Stomach (tissue), 9 donors: ENCODE results near the gene CDK5. TPM values are rescaled to one million over a fixed set of nuclear protein-coding genes. Genes with fewer than 3 reads are reported as not detected.
"Not testable (repeated sequence)": the region's sequence is repeated elsewhere in the genome, so short reads cannot be mapped to it uniquely, and the experiment has no call there.

ENCODE experiments used
- DNase-seq, 2 donors: peaks; one replicate each; pipeline versions ENCODE4 v3.0.0 to v3.0.0-alpha.2; 2013 to 2019
- H3K27ac ChIP-seq, 5 donors: fragments of 200-600 bp in 4 of 5; sonication (generic) in 4 of 5; one replicate each; pipeline ENCODE4 v1.5.1; 2013 to 2019; ENCODE audit warnings: mild to moderate bottlenecking in 1 of 5, moderate library complexity in 1 of 5
- H3K27me3 ChIP-seq, 3 donors: fragments of 200-600 bp; sonication (generic); one replicate each; pipeline ENCODE4 v1.5.1; 2017 to 2019; ENCODE audit warnings: mixed run types in 1 of 3
- H3K36me3 ChIP-seq, 4 donors: fragments of 200-600 bp; sonication (generic); 1 replicate in 3 of 4; 2 replicates in 1 of 4; pipeline ENCODE4 v1.5.1; 2016 to 2019
- H3K4me1 ChIP-seq, 4 donors: fragments of 200-600 bp; sonication (generic); one replicate each; pipeline ENCODE4 v1.5.1; 2016 to 2019
- H3K4me3 ChIP-seq, 4 donors: fragments of 200-600 bp; sonication (generic) in 3 of 4; one replicate each; pipeline ENCODE4 v1.5.1; 2016 to 2019; ENCODE audit warnings: mild to moderate bottlenecking in 1 of 4
- H3K9me3 ChIP-seq, 4 donors: fragments of 200-600 bp; sonication (generic); one replicate each; pipeline ENCODE4 v1.5.1; 2016 to 2019
- EP300 ChIP-seq: sonication (generic); formaldehyde crosslinking; IDR thresholded peaks from one replicate; pipeline ENCODE4 v1.6.1; 2017; ENCODE audit warnings: antibody characterized with exemption
- POLR2A ChIP-seq, 4 donors: fragments of 450-650 bp; IDR thresholded peaks; one replicate each; pipeline ENCODE4 v1.6.1; 2016; ENCODE audit warnings: antibody characterized with exemption in 4 of 4, control low read depth in 2 of 4, mild to moderate bottlenecking in 1 of 4, moderate library complexity in 1 of 4
- POLR2AphosphoS5 ChIP-seq, 3 donors: sonication (generic); formaldehyde crosslinking; IDR thresholded peaks; one replicate each; pipeline ENCODE4 v1.6.1; 2016; ENCODE audit warnings: antibody characterized with exemption in 3 of 3
- WGBS, 5 donors: extraction: QIAGEN DNeasy Blood & Tissue Kit in 3 of 5; methylation state at CpG; one replicate each; pipeline versions ENCODE4 v1.1.5 to v1.1.7; 2013 to 2018; 5-methylcytosine and 5-hydroxymethylcytosine counted together
- intact Hi-C: fragments of 100-400 bp; cut with DNase I; formaldehyde crosslinking; loops from one replicate; pipeline ENCODE4 v1.15.1; 2023; ENCODE audit warnings: low total_unique reads
- polyA plus RNA-seq, 3 donors: library from polyadenylated mRNA; stranded (reverse); fragments of 200-250 nt; gene quantifications; one replicate each; pipeline ENCODE4 v1.2.3, GENCODE V29; 2013
- total RNA-seq, 5 donors: library from RNA; depleted of rRNA; stranded (reverse); fragments of >200 nt; gene quantifications; one replicate each; pipeline versions ENCODE4 v1.1.0 to v1.2.3, GENCODE V29; 2014 to 2016
- TF ChIP-seq, protein P1 (sequence below), 7 experiments: fragments of 450-650 bp in 4 of 7; fragments of 200-600 bp in 3 of 7; sonication (generic) in 3 of 7; IDR thresholded peaks; one replicate each; pipeline ENCODE4 v1.5.1; 2016 to 2019; ENCODE audit warnings: antibody characterized with exemption in 7 of 7, control low read depth in 2 of 7, mild to moderate bottlenecking in 1 of 7
- donor health status: healthy with polysubstance abuse.
- donor health status: Bipolar disorder and iron deficiency.
- donor health status: healthy.

The CDK5 gene
- total and polyA plus RNA-seq, 8 donors = 0.87 to 46.1 (median 11.8) TPM; not detected in 1

DNA sequence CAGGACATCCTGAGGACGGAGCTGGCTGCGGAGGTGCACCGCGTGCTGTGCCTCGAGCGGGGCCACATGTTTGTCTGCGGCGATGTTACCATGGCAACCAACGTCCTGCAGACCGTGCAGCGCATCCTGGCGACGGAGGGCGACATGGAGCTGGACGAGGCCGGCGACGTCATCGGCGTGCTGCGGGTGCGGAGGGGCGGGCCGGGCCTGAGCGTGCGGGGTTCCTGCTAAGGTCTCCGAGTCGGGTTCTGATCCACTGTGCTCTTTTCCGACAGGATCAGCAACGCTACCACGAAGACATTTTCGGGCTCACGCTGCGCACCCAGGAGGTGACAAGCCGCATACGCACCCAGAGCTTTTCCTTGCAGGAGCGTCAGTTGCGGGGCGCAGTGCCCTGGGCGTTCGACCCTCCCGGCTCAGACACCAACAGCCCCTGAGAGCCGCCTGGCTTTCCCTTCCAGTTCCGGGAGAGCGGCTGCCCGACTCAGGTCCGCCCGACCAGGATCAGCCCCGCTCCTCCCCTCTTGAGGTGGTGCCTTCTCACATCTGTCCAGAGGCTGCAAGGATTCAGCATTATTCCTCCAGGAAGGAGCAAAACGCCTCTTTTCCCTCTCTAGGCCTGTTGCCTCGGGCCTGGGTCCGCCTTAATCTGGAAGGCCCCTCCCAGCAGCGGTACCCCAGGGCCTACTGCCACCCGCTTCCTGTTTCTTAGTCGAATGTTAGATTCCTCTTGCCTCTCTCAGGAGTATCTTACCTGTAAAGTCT lies 43.8 kb downstream of the CDK5 start:
- peak; percentile 67 to 96 for DNase-seq
- WGBS, 5 donors = 16 to 43% (median 26%) methylated on average over 31 to 55 of the region's 55 CpGs
- H3K4me3 ChIP-seq = peak overlapping the region; percentile 23 to 45 (median 26)
- no peaks in the 10 kb centered on the region for H3K9me3 ChIP-seq
- TF ChIP-seq POLR2A (IDR thresholded peaks at IDR 0.05) (no peak), EP300 (no peak), POLR2AphosphoS5 (IDR thresholded peaks at IDR 0.05) (no peak)
- TF ChIP-seq, protein P1, sequence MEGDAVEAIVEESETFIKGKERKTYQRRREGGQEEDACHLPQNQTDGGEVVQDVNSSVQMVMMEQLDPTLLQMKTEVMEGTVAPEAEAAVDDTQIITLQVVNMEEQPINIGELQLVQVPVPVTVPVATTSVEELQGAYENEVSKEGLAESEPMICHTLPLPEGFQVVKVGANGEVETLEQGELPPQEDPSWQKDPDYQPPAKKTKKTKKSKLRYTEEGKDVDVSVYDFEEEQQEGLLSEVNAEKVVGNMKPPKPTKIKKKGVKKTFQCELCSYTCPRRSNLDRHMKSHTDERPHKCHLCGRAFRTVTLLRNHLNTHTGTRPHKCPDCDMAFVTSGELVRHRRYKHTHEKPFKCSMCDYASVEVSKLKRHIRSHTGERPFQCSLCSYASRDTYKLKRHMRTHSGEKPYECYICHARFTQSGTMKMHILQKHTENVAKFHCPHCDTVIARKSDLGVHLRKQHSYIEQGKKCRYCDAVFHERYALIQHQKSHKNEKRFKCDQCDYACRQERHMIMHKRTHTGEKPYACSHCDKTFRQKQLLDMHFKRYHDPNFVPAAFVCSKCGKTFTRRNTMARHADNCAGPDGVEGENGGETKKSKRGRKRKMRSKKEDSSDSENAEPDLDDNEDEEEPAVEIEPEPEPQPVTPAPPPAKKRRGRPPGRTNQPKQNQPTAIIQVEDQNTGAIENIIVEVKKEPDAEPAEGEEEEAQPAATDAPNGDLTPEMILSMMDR (IDR thresholded peaks at IDR 0.05) = no peak
- H3K36me3 ChIP-seq = no peaks in the 10 kb centered on the region
- H3K27ac ChIP-seq = peak overlapping the region in 2 of 5 donors; percentile 19 to 42
- H3K27me3 ChIP-seq = peaks cover 0 to 99% (median 32%) of the 10 kb centered on the region in 3 donors
- peaks cover 29 to 64% (median 48%) of the 10 kb centered on the region in 4 donors for H3K4me1 ChIP-seq
- intact Hi-C loops = no loop called here

DNA sequence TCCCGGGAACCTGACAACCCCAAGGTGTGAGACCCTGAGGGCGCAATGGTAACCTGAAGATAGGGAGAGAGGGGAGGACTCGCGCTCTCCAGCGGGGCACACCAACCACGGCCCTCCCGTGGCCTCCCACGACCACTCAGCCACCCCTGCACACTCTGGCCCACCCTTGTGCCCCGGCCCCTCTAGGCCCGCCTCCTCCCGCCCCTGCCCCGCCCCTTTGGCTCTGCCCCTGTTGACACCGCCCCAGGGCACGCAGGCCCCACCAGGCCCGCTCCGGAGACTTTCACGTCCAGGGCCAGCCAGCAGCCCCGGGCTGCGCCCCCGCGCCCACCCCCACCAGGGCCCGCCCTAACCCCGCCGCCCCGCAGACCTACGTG lies 44.4 kb downstream of the CDK5 start:
- peak overlapping the region; percentile 23 to 45 (median 26) for H3K4me3 ChIP-seq
- no peak for TF ChIP-seq EP300
- TF ChIP-seq POLR2AphosphoS5 (IDR thresholded peaks at IDR 0.05) = no peak
- TF ChIP-seq POLR2A (IDR thresholded peaks at IDR 0.05) = no peak
- TF ChIP-seq, protein P1 (IDR thresholded peaks at IDR 0.05) = no peak
- intact Hi-C loops = no loop called here
- no peak for DNase-seq
- no peak overlapping the region for H3K27ac ChIP-seq
- H3K36me3 ChIP-seq = no peaks in the 10 kb centered on the region
- H3K9me3 ChIP-seq = no peaks in the 10 kb centered on the region
- H3K4me1 ChIP-seq = peaks cover 23 to 64% (median 49%) of the 10 kb centered on the region in 4 donors
- peaks cover 0 to 99% (median 27%) of the 10 kb centered on the region in 3 donors for H3K27me3 ChIP-seq
- 16 to 66% (median 33%) methylated on average over 5 to 26 of the region's 26 CpGs for WGBS, 5 donors

DNA sequence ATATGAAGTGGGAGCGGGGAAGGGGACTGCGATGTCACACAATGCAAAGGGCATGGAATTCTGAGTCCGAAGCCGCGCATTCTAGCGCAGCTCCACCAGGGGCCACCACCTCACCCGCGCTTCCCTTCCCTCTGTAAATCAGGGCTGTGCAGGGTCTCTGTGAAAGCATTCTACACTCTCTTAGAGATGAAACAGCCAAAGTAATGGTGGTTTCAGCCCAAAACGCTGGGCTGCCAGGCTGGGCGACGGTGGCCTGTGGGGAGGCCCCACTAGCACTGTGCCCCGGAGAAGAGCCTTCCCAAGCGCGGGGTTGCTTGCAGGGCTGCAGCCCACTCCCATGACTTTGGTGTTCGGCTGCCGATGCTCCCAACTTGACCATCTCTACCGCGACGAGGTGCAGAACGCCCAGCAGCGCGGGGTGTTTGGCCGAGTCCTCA lies 44.8 kb downstream of the CDK5 start:
- Histone ChIP-seq H3K4me3 (no peak overlapping the region), H3K27ac (no peak overlapping the region), H3K9me3 (no peaks in the 10 kb centered on the region), H3K4me1 (peaks cover 19 to 64% (median 47%) of the 10 kb centered on the region in 4 donors), H3K36me3 (no peaks in the 10 kb centered on the region), H3K27me3 (peaks cover 0 to 98% (median 23%) of the 10 kb centered on the region in 3 donors)
- 36 to 54% (median 46%) methylated on average over 23 of the region's 23 CpGs for WGBS, 5 donors
- DNase-seq = peak in 1 of 2 donors; percentile 80
- intact Hi-C loops = no loop called here
- TF ChIP-seq POLR2AphosphoS5 (IDR thresholded peaks at IDR 0.05) = no peak
- no peak for TF ChIP-seq EP300
- TF ChIP-seq, protein P1 (IDR thresholded peaks at IDR 0.05) = peak in 5 of 7 experiments; percentile 13 to 30 (median 20)
- TF ChIP-seq POLR2A (IDR thresholded peaks at IDR 0.05) = no peak

DNA sequence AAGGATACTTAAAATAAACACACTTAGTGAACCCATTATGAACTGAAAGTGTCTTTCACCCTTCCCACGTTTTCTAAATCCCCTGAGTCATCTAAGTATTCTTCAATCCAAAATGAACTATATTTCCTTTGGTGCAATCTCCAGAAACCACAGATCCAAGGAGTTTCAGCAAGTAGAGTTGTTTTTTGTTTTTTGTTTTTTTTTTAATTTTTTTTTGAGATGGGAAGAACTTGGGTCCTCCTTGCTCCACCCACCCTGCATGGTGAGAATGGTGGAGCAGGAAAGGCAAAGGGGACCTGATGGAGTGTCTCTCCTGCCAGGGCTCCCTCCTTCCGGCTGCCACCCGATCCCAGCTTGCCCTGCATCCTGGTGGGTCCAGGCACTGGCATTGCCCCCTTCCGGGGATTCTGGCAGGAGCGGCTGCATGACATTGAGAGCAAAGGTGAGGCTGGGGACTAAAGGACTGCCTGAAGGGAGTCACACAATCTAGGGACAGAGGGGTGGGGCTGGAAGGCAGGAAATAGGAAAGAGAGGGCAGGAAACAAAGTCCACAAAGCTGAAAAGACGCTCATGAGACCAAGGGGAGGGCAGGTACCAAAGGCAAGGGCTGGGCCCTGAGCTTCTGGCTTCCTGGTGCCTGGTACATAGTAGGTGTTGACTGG lies 45.5 kb downstream of the CDK5 start:
- no peaks in the 10 kb centered on the region for H3K36me3 ChIP-seq
- H3K27me3 ChIP-seq = peaks cover 0 to 95% (median 21%) of the 10 kb centered on the region in 3 donors
- no peak overlapping the region for H3K4me3 ChIP-seq

DNA sequence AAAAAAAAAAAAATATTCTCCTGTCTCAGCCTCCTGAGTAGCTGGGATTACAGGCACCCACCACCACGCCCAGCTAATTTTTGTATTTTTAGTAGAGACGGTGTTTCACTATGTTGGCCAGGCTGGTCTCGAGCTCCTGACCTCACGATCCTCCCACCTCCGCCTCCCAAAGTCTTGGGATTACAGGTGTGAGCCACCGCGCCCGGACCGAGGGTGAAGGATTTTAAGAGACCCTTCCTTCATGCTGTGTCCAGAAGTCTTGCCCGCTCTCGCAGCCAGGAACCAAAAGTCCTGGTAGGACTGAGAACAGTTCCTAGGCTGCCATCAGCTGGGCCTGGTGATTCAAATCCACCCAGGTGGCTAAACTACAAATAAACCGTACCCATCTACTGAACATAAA lies 46.1 kb downstream of the CDK5 start:
- peaks cover 0 to 90% (median 21%) of the 10 kb centered on the region in 3 donors for H3K27me3 ChIP-seq
- intact Hi-C loops, H3K36me3 ChIP-seq, H3K9me3 ChIP-seq, H3K27ac ChIP-seq, H3K4me3 ChIP-seq, DNase-seq: not testable (repeated sequence)
- H3K4me1 ChIP-seq = peaks cover 14 to 64% (median 48%) of the 10 kb centered on the region in 4 donors
- WGBS, 5 donors = 82 to 92% (median 85%) methylated on average over 12 of the region's 12 CpGs

More for the DNA sequence above, 45.5 kb downstream of the CDK5 start:
- peaks cover 14 to 60% (median 47%) of the 10 kb centered on the region in 4 donors for H3K4me1 ChIP-seq
- TF ChIP-seq POLR2AphosphoS5 (IDR thresholded peaks at IDR 0.05) (peak in 1 of 3 donors; percentile 4), POLR2A (IDR thresholded peaks at IDR 0.05) (no peak)
- peak in 1 of 2 donors; percentile 86 for DNase-seq
- intact Hi-C loops = no loop called here
- H3K9me3 ChIP-seq = no peaks in the 10 kb centered on the region
- 36 to 58% (median 47%) methylated on average over 6 of the region's 6 CpGs for WGBS, 5 donors
- no peak overlapping the region for H3K27ac ChIP-seq
